NCI-H510A (cell line): ENCODE data around the gene FOXF2.

Experiments
- DNase-seq: peaks from one replicate; lab custom pipeline; 2025; lab: John Stamatoyannopoulos, UW

The FOXF2 gene

DNA sequence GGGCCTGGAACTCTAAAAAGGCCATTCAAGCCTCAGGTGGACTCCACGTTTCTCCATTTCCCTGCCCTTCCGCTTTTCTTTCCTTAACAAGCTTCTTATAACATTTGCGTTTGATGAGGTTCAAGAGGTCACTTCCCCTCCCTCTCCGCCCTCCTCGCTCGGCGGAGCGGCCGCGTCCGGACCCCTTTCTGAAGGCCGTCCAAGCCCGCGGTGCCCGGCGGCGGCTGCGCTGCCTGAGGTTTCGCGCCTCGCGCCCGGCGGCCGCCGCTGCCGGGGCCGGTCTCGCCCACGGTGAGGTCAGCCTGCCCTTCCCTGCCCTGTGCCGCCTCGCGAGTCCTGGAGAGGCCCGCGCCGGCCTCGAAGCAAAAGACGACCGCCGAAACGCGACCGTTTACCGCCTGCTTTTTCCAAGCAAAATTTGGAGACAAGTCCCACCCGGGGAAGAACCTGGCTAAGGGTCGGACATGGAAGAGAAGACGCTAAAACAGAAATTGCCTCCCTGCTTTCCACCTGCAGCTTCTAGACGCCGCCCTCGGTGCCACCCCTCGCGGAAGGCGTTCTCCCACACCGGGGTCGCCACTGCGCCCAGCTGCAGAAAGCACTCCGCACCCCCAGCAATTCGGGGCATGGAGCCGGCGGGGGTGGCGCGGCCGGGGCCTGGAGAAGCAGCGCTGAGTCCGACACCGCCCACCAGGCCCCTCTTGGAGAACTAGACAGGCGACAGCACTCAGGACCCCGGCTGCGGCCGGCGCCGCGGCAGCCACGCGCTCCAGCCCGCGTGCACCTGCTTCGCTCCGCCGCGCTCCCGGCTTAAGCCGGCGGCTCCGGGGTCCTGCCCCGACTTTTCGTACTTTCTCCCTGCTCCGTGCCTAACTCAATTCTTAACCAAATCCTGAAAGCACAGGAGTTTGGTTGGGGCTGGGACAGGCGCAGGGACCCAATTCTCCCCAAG lies 11.0 kb upstream of the FOXF2 start:
- no peak for DNase-seq

DNA sequence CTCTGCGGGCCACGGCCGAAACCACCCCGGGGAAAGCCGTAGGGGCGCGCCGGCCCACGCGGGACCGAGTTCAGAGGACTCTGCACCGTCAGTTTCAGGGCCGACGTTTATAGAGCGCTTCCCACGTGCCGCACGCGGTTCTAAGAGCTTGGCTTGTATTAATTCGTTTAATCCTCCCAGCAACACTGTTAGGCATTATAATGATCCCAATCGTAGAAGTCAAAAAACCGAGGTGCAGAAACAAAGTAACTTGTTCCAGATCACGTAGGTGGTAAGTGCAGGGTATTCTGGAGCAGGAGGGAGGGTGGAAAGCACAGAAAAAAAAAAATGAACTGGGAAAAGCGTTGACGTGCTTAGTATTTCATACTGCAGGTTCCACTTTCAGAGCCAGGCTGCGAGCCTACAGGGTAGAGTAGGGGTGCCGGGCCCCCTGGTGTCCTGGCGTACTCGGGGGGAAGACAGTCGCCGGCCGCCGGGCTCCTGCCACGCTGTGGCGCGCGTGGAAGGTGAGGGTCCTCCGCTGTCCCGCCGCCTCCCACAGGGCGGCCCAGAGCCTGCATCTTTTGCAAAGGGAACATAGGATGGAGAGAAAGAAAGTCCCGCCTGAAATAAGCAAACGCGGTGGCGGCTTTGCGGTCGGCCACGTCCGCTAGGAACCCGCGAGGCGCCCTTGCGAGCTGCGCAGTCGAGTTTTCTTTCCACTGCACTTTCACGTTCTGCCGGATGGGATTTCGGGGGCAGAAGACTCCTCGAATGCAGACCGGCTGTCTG lies 10.2 kb upstream of the FOXF2 start:
- no peak for DNase-seq

DNA sequence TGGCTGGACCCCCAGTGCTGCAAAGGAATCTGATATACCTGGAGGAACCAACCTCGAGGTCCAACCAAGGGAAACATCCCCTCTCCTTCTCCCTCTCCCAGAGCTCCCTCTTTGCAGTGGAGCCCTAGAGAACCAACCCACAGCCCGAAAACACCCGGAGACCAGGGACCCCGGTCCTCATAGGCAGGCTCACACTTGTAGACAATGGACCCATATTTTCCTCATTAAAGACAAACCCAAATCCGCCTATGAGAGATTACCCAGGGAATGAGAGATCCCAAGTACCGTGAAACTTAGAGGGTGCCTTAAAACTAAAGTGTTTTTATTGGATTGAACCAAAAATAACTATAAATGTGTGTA lies 9.6 kb upstream of the FOXF2 start:
- DNase-seq = no peak

DNA sequence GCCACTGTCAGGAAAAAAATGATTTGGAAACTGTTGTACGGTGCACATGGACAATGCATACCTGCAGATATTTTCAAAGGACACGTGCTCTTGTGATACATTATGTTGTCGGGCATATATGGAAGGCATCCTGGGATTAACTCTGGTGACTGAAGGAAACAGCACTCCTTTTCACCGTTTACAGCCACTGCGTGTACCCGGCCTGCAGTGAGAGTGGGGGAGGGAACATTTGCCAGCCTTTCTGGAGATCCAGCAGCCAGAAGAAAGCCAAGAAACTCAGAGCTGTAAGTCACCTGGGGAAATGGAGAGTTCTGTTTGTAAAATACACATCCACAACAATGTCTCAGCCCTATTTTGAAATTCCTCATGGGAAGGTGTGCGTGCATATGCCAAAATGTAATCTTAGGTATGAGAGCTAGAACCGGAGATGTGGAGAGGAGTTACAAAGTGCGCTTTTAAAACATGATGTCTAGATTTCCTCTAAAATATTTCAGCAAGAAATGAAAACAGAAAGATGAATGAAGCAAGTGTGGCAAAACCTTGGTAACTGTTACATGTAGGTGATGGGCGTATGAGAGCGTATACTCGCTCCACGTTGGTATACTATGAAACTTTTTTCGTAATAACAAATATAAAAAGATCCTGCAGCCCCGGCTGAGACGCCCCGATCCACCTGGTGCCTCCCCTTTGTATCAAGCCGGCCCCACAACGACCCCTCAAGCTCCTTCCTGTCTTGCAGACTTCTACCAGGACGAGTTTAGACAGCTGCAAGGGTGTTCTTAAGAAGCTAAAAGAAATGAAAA lies 8.6 kb upstream of the FOXF2 start:
- DNase-seq = no peak

DNA sequence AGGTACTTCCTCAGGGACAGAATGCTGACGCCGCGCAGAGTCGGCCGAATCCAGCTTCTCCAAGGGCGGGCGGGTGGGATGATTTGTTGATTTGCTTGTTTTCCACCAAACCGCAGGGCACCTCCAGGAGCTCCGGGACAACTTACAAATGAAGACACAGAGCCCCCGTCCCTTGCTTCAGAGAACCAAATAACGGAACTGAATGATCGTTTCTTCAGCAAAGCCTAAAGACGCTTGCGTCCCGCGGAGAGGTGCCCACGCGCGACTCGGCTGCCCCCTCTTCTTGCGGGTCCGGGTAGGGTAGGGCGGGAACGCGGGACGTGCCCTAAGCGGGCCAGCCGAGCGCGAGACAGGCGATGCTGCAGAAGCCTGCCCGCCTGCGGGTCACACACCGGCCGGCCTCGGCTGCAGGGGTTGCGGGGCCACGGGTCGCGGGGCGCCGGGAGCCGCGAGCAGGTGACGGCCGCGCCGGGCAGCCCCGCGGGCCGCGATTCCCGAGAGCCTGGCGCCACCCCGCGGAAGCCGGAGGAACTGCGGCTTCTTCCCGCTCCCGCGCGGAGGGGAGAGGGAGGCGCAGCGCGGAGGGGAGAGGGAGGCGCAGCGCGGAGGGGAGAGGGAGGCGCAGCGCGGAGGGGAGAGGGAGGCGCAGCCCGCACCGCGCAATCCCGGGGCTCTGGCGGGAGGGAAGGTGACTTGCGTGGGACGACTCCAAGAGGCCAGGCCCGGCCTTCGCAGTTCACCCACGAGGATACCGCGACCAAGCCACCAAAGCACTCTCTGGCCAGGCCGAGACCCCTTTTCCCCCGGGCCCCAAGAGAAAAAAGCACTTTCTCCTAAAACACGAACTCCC lies 7.7 kb upstream of the FOXF2 start:
- no peak for DNase-seq

DNA sequence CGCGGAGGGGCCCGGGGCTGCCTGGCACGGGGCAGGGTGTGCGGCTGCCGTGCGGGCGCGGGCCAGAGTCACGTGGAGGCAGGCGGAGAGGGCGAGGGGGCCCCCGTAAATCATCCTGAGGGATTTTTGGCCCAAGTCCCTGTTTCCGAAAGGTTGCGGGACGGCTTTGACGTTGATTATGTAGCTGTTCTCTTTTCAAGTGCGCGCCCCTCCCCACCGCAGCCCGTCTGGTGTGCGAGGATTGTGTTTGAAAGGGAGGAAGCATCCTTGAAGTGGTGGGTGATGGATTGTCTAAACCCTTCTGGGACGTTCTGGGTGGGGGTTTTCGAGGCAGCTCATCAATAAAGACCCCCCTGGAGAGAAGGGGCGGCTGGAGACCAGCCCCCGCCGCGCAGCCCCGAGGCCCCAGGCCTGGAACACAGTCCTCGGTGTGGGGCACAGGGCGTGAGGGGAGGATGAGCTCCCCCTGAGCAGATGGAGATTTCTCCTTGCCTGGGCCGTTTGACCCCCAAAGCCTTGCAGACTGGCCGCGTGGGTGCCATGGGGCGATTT lies 7.0 kb upstream of the FOXF2 start:
- DNase-seq = no peak

DNA sequence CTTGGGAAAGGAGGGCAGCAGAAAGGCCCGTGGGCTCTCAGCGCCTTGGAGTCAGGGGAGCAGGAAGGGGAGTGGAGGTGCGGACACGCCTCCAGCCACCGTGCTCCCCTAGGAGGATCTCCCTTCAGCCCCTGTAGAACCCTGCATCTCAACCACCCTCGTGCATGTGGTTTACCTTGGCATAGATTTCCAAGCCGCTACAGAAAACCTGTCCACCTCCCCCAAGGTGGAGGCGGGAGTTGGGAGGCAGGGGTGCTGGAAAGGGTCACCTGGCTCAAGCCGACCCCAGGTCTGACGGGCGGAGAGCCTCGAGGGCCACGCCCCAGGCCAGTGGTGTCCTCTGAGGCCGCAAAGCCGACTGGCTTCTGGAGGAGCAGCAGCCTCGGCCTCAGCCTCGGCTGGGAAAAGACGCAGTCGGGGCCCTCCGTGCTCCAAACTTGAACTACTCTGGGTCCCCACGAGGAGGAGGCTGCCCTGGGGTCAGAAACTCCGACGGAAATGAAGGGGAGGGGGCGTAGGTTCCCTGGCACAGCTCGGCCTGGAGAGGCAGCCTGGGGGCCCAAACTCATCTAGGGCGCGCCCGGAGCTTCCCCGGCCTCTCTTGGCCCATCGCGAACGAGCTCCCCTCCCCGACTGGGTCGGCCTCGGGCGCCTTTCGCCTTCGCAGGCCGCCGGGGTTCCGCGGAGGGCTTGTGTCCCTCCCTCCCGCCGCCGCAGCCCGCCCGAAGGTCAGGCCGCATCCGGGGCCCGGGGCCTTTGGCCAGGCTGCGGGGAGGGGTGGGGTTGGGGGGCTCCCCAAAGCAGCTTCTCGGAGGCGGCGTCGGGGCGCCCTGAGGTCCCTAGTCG lies 6.3 kb upstream of the FOXF2 start:
- no peak for DNase-seq

DNA sequence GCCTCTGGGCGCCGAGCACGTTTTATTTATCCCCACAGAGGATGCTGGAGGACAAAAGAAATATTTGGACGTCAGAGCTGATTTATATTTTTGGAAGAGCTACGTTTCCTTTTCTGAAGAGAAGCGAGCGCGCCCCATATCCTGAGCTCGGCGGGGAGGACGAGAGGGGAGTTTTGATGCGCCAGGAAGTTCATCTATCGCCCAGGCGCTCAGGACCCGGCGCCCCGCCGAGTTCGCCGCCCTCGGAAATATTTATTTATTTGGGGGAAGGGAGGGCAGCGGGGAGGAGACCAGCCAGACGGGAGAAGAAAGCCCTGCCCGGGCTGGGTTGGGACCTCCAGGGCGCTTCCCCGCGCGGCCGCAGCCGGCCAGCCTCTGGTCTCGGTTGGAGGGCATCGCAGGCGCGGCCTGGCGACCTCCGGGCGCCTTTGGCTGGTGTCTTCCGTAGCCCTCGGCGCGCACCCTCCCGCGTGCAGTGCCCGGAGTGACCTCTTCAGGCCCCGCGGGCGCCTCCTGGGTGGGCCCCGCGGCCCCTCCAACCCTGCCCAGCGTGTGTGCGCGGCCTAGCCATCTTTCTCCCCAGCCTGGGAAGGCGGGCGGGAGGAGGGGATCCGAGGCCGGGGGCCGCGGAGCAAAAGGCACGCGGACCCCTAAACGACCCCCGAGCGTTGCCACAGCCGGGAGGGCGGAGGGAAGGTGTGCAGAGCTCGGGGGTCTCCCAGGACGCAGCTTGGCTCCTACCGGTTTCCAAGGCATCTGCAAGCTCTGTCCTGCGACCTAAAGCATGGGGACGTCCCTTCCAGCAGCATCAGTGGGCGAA lies 5.4 kb upstream of the FOXF2 start:
- DNase-seq = no peak

DNA sequence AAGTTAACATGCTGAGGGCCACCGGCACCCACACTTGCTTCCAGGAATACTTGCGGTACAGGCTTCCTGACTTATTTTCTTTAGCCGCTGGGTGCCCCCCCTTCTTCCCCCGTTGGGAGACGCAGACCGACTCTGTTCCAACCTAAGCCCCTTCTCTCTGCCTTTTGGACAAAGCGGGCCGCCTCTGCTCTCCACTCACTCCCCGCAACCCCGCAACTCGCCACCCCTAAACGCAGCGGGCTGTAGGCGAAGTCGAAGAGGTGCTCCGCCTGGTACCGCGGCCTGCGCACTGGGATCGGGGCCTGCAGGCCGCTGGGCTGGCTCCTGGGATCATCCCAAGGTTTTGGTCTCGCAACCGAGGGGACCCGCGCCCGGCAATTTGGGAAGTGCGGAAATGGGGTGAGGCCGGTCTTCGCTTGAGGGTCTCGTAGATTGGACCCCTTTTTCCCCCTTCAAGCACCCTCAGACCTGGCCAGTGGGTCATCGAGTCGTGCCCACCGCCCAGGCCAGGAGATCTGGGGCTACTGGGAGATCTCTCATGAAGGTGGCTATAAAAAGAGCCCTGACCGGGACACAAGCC lies 4.7 kb upstream of the FOXF2 start:
- DNase-seq = no peak

DNA sequence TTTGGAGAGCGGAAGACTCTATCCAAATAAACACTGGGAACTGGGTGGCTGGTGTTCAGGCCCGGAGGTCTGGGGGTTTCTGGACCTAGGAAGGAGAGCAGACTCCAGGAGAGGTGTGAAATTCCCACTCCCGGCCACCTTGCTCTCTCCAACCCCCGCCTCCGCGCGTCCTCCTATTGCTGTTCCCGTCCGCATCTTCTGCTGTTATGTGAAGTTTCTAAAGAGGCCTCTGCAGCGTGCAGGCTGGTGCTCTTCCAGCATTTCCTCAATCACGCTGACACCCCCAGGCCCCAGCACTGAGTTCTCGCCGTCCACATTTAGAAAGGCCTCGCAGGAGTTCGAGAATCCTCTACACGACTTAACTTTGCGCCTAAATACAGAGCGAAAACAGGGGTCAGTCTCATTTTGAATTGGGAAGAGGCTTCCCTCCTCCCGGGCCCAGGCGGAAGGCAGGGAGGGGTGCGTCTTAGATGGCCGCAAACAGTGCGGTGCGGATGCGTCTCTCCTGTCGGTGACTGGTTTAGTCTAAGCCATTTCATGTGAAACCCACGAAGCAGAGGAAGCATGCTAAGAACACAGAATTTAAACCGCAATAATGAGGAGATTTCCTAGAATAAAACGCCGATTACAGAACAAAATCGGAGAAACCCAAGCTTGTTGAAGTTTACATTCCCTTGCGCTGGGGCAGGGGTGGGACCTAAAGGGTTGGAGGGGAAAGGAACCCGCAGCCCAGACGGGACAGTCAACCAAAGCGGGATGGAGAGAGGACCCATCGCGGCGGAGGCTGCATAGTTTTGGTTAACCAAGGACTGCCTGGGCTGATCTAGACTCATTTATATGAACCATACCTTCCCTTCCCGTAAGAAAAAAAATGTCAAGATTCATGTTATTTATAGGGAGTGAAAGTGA lies 4.0 kb upstream of the FOXF2 start:
- no peak for DNase-seq

GRCh38 chr6:1386038-1386709 lies 3.2 kb upstream of the FOXF2 start:
- DNase-seq = no peak

DNA sequence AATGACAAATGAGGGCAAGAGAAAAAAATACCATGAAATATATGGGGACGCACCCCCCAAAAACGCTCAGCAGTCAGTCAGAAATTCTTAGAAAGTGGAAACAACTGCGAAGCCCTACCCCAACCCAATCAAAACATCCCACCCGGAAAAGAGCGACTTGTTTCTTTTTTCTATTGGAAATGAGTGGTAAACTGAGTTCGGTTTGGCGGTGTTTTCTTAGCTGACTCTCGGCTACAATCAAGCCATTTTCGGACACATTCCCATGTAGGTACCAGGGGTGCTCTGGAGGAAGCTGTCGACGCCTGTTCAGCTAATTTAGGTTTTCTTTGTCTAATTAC lies 1.9 kb upstream of the FOXF2 start:
- DNase-seq = no peak

DNA sequence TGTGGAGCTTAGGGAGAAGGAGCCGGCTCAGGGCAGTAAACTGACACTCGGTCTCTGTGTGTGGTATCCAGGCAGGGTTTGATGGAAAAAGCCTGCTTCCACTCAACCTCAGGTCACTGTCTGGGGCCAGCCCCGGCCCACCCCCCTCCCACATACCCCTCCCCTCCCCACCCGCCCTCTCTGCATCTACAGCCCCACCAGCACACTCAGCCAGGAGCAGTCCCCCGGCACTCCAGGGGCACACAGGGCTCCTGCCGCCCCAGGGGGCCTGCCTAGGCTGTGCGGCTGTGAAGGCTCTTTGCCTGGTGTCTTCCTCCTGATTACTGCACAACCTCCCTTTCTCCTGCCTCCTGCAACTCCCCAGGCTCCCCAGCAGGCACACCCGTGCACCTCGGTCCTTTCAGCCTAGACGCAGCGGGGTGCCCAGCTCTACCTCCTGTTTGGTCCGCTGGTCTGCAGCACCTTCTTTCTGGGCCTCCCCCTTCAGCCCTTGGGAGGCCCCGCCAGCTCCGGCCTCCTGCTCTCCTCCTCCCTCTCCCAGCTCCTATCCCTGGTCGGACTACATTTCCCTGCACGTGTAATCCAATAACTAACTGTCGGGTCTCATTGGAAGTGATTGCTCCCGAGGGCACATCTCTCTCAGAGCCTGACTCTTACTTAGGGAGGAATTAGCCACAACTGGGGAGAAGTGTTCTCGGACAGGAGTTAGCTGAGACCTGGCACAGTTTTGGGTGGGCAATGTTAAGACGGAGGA lies 1.3 kb upstream of the FOXF2 start:
- DNase-seq = no peak

- DNase-seq = no peak
Measured at GRCh38 chr6:1388630-1389368, 577 bp upstream of the FOXF2 start.

- no peak for DNase-seq
Measured at GRCh38 chr6:1390133-1390945, 963 bp downstream of the FOXF2 start.
